NCI-H2196 treated with DMSO at 0.1 percent for 48 hours (cell line): ENCODE results near the gene EDNRA.
"Not testable (repeated sequence)": the region's sequence is repeated elsewhere in the genome, so short reads cannot be mapped to it uniquely, and the experiment has no call there.

Source experiments
- DNase-seq: peaks from one replicate; lab custom pipeline; 2025; ENCODE audit not compliant: unreplicated experiment; lab: John Stamatoyannopoulos, UW

The EDNRA gene

GRCh38 chr4:147480891-147481576 is at the start of gene EDNRA:
EDNRA (plus strand) TSS chr4:147481097; CDS start chr4:147485682, 4,585 bp downstream.
- no peak for DNase-seq

GRCh38 chr4:147434370-147434769 is 46.5 kb upstream of the EDNRA start:
- not testable (repeated sequence) for DNase-seq

GRCh38 chr4:147440442-147440841 is 40.5 kb upstream of the EDNRA start:
- no peak for DNase-seq

- no peak for DNase-seq
Measured at GRCh38 chr4:147447786-147448185, 33.1 kb upstream of the EDNRA start.

GRCh38 chr4:147453561-147454141 is 27.2 kb upstream of the EDNRA start:
- DNase-seq: no peak

GRCh38 chr4:147456706-147457105 is 24.2 kb upstream of the EDNRA start:
- no peak for DNase-seq

GRCh38 chr4:147461161-147461560 is 19.7 kb upstream of the EDNRA start:
- DNase-seq: no peak

GRCh38 chr4:147463065-147463464 is 17.8 kb upstream of the EDNRA start:
- no peak for DNase-seq

- no peak for DNase-seq
Measured at GRCh38 chr4:147465461-147465860, 15.4 kb upstream of the EDNRA start.

GRCh38 chr4:147477439-147477838 is 3.5 kb upstream of the EDNRA start:
- no peak for DNase-seq

GRCh38 chr4:147479376-147479775 is 1.5 kb upstream of the EDNRA start:
- no peak for DNase-seq

GRCh38 chr4:147479786-147480185 is 1.1 kb upstream of the EDNRA start:
- DNase-seq: no peak

- DNase-seq: no peak
Measured at GRCh38 chr4:147480502-147480890, 401 bp upstream of the EDNRA start.

GRCh38 chr4:147481577-147482109 is 746 bp downstream of the EDNRA start:
- no peak for DNase-seq

GRCh38 chr4:147482281-147482680 is 1.4 kb downstream of the EDNRA start:
- no peak for DNase-seq

GRCh38 chr4:147485167-147485566 is 4.3 kb downstream of the EDNRA start:
- DNase-seq: no peak

GRCh38 chr4:147487616-147488015 is 6.7 kb downstream of the EDNRA start:
- DNase-seq: no peak

- no peak for DNase-seq
Measured at GRCh38 chr4:147488556-147488955, 7.7 kb downstream of the EDNRA start.

GRCh38 chr4:147491086-147491485 is 10.2 kb downstream of the EDNRA start:
- no peak for DNase-seq

GRCh38 chr4:147492306-147492705 is 11.4 kb downstream of the EDNRA start:
- no peak for DNase-seq

GRCh38 chr4:147492761-147493160 is 11.9 kb downstream of the EDNRA start:
- no peak for DNase-seq

GRCh38 chr4:147493307-147493706 is 12.4 kb downstream of the EDNRA start:
- DNase-seq: no peak

GRCh38 chr4:147494301-147494700 is 13.4 kb downstream of the EDNRA start:
- no peak for DNase-seq
